ENCODE data around the gene GAS6. TPM values are rescaled to one million over a fixed set of nuclear protein-coding genes. Genes with fewer than 3 reads are reported as not detected.

Gene GAS6
- total and polyA plus RNA-seq, 9 of the 15 experiments (the other 6 are each of a cell fraction or from before 2014, with no cell fraction given): 0.14 to 9.7 (median 4.7) TPM; not detected in 1

DNA sequence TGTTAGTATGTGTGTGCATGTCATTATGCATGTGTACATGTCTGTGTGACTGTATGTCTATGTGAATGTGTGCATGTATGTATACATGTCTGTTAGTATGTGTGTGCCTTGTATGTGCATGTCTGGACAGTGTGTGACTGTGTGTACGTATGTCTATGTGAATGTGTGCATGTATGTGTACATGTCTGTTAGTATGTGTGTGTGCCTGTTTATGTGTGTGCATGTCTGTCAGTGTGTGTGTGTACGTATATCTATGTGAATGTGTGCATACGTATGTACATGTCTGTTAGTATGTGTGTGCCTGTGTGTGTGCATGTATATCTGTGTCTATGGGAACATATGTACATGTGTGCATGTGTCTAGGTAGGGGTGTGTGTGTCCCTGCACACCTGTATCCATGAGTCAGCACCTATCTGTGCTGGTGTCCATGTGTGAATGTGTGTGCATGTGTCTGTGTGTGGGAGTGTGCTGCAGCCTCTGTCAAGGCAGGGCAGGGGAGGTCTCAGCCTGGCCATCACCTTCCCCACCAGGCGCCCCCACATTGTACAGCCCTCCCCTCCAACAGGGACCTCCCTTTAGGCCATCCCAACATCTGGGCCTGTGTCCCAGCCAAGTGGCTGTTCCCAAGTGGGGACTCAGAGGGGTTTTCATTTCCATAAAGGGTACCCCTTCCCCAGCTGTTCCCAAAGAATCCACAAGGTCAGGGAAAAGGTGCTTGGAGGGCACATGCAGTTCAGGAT is 4.4 kb downstream of the GAS6 start:
- H3K36me3 ChIP-seq (ENCODE audit: control insufficient read depth, insufficient read depth, low read length): peaks cover 2% of the 10 kb centered on the region; the same call in 1 of the 3 replicates
- BruUV-seq (replicated peaks): no TSS peak
- no peak for TF ChIP-seq ZNF830 (CRISPR knock-in tag; IDR thresholded peaks at IDR 0.05)
- peak; percentile 32 for TF ChIP-seq ZNF316 (IDR thresholded peaks at IDR 0.05)
- H3K4me3 ChIP-seq: no peak overlapping the region
- H3K9me3 ChIP-seq (replicated peaks; ENCODE audit: control insufficient read depth, insufficient read depth, low read depth, low read length): peaks cover 2% of the 10 kb centered on the region
- peaks cover 21 to 67% of the 10 kb centered on the region in 2 experiments for H3K4me1 ChIP-seq (replicated peaks in 1 of 2; ENCODE audit: control insufficient read depth in 2 of 2, insufficient read depth in 2 of 2, low read length in 2 of 2)
- CTCF ChIA-PET (ENCODE audit: low intra/inter-chr PET ratio): no interaction called here
- ATAC-seq: no peak
- intact Hi-C loops (cut with micrococcal nuclease) (no loop called here), in situ Hi-C loops (cut with MboI) (no loop called here)
- DNase-seq (ENCODE audit: extremely low read depth in 1 of 4, low spot score in 3 of 4): no peak
- no peak for FAIRE-seq
- no peak overlapping the region for H3K4me2 ChIP-seq (ENCODE audit: insufficient read depth, low read length)
- no peaks in the 10 kb centered on the region for H3K27me3 ChIP-seq (ENCODE audit: control insufficient read depth in 2 of 2, insufficient read depth in 2 of 2, low read length in 2 of 2)
- no peaks in the 10 kb centered on the region for H3K9me1 ChIP-seq (ENCODE audit: control insufficient read depth, insufficient read depth, low read length)
- no peak overlapping the region for H2AFZ ChIP-seq (ENCODE audit: low read depth, low read length)
- peak overlapping the region in 1 of 2 experiments; percentile 61; a peak in 1 of 4 replicates for H3K9ac ChIP-seq (ENCODE audit: insufficient read depth in 1 of 2, low read depth in 2 of 2, low read length in 2 of 2)
- no peaks in the 10 kb centered on the region for H4K20me1 ChIP-seq (replicated peaks; ENCODE audit: control insufficient read depth, insufficient read depth, low read length)
- 81% methylated on average over 4 of the region's 4 CpGs for WGBS (ENCODE audit: insufficient coverage, low coverage, missing lambda C conversion rate)
- POLR2A ChIA-PET: no interaction called here
- H3K79me2 ChIP-seq (ENCODE audit: control insufficient read depth, insufficient read depth, low read length): peaks cover 26% of the 10 kb centered on the region
- H3K27ac ChIP-seq (ENCODE audit: extremely low read depth, low read depth, low read length): no peak overlapping the region

DNA sequence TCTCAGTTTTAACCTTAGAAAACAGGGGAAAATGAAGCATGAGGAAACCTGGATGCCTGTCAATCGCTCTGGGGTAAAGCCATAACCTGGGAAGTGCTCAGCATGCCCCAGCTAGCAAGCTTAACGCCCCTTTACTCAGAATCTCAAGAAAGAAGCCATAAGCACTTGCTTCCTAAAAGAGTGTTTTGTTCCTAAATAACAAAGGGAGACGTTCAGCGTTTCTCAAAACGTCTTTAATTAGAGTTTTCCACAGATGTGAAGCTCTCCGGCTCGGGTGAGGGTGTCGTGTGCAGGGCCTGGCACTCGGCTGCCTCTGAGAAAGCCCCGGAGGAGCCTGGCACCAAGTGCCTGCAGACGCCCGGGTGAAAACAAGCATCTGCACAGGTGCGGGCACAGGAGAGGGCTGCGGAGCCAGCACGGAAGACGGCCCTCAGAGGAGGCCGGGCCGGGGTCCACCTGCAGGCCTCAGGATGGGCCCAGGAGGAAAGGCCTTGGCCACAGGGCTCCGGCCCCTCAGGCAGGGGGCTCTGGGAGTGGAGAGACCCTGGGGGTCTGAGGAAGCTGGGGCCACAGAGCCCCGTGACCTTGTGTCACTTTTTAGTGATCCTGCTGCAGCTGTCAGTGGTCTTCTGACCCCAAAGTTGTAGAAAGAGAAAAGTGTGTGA is 6.2 kb downstream of the GAS6 start:
- Histone ChIP-seq H3K27me3 (ENCODE audit: control insufficient read depth in 2 of 2, insufficient read depth in 2 of 2, low read length in 2 of 2) (no peaks in the 10 kb centered on the region), H4K20me1 (replicated peaks; ENCODE audit: control insufficient read depth, insufficient read depth, low read length) (no peaks in the 10 kb centered on the region), H3K9me3 (replicated peaks; ENCODE audit: control insufficient read depth, insufficient read depth, low read depth, low read length) (peaks cover 2% of the 10 kb centered on the region), H3K4me1 (replicated peaks in 1 of 2; ENCODE audit: control insufficient read depth in 2 of 2, insufficient read depth in 2 of 2, low read length in 2 of 2) (peaks cover 37 to 66% of the 10 kb centered on the region in 2 experiments), H3K79me2 (ENCODE audit: control insufficient read depth, insufficient read depth, low read length) (peaks cover 30% of the 10 kb centered on the region), H3K4me3 (no peak overlapping the region), H3K4me2 (ENCODE audit: insufficient read depth, low read length) (no peak overlapping the region), H3K9me1 (ENCODE audit: control insufficient read depth, insufficient read depth, low read length) (no peaks in the 10 kb centered on the region), H3K36me3 (ENCODE audit: control insufficient read depth, insufficient read depth, low read length) (peaks cover 2% of the 10 kb centered on the region; the same call in 1 of the 3 replicates), H2AFZ (ENCODE audit: low read depth, low read length) (no peak overlapping the region), H3K27ac (ENCODE audit: extremely low read depth, low read depth, low read length) (no peak overlapping the region), H3K9ac (ENCODE audit: insufficient read depth in 1 of 2, low read depth in 2 of 2, low read length in 2 of 2) (no peak overlapping the region)
- WGBS (ENCODE audit: insufficient coverage, low coverage, missing lambda C conversion rate): 75% methylated on average over 12 of the region's 20 CpGs
- ChIA-PET POLR2A (no interaction called here), CTCF (ENCODE audit: low intra/inter-chr PET ratio) (no interaction called here)
- FAIRE-seq (no peak), DNase-seq (ENCODE audit: extremely low read depth in 1 of 4, low spot score in 3 of 4) (no peak), ATAC-seq (no peak)
- BruUV-seq (replicated peaks): no TSS peak
- intact Hi-C loops (cut with micrococcal nuclease) (no loop called here), in situ Hi-C loops (cut with MboI) (no loop called here)
- TF ChIP-seq PHB2 (IDR thresholded peaks at IDR 0.05; ENCODE audit: low read depth) (no peak), CREBBP (IDR thresholded peaks at IDR 0.05; ENCODE audit: low read depth, low read length) (no peak), NBN (IDR thresholded peaks at IDR 0.05; ENCODE audit: low read depth) (no peak), RFX7 (CRISPR knock-in tag; IDR thresholded peaks at IDR 0.05) (no peak), ZNF146 (CRISPR knock-in tag; IDR thresholded peaks at IDR 0.05; ENCODE audit: unreplicated experiment) (no peak)
- TF ChIP-seq, protein P1, sequence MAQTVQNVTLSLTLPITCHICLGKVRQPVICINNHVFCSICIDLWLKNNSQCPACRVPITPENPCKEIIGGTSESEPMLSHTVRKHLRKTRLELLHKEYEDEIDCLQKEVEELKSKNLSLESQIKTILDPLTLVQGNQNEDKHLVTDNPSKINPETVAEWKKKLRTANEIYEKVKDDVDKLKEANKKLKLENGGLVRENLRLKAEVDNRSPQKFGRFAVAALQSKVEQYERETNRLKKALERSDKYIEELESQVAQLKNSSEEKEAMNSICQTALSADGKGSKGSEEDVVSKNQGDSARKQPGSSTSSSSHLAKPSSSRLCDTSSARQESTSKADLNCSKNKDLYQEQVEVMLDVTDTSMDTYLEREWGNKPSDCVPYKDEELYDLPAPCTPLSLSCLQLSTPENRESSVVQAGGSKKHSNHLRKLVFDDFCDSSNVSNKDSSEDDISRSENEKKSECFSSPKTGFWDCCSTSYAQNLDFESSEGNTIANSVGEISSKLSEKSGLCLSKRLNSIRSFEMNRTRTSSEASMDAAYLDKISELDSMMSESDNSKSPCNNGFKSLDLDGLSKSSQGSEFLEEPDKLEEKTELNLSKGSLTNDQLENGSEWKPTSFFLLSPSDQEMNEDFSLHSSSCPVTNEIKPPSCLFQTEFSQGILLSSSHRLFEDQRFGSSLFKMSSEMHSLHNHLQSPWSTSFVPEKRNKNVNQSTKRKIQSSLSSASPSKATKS (CRISPR knock-in tag; IDR thresholded peaks at IDR 0.05): no peak
- TF ChIP-seq, protein P2, sequence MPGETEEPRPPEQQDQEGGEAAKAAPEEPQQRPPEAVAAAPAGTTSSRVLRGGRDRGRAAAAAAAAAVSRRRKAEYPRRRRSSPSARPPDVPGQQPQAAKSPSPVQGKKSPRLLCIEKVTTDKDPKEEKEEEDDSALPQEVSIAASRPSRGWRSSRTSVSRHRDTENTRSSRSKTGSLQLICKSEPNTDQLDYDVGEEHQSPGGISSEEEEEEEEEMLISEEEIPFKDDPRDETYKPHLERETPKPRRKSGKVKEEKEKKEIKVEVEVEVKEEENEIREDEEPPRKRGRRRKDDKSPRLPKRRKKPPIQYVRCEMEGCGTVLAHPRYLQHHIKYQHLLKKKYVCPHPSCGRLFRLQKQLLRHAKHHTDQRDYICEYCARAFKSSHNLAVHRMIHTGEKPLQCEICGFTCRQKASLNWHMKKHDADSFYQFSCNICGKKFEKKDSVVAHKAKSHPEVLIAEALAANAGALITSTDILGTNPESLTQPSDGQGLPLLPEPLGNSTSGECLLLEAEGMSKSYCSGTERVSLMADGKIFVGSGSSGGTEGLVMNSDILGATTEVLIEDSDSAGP (CRISPR knock-in tag; IDR thresholded peaks at IDR 0.05): no peak
- TF ChIP-seq, protein P3, sequence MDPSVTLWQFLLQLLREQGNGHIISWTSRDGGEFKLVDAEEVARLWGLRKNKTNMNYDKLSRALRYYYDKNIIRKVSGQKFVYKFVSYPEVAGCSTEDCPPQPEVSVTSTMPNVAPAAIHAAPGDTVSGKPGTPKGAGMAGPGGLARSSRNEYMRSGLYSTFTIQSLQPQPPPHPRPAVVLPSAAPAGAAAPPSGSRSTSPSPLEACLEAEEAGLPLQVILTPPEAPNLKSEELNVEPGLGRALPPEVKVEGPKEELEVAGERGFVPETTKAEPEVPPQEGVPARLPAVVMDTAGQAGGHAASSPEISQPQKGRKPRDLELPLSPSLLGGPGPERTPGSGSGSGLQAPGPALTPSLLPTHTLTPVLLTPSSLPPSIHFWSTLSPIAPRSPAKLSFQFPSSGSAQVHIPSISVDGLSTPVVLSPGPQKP (CRISPR knock-in tag; IDR thresholded peaks at IDR 0.05): no peak

All from K562 (cell line).